ENCODE results near the gene STAG3.
"Not testable (repeated sequence)": the region's sequence is repeated elsewhere in the genome, so short reads cannot be mapped to it uniquely, and the experiment has no call there.

The STAG3 gene

DNA sequence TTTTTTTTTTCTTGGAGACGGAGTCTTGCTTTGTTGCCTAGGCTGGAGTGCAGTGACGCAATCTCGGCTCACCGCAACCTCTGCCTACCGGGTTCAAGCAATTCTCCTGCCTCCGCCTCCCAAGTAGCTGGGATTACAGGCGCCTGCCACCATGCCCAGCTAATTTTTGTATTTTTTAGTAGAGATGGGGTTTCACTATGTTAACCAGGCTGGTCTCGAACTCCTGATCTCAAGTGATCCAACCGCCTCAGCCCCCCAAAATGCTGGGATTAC is 69.1 kb downstream of the STAG3 start:
- DNase-seq (ENCODE audit: low read depth, low spot score): not testable (repeated sequence)

- peak; percentile 90 for DNase-seq (ENCODE audit: low read depth, low spot score)
Observed at GRCh38 chr7:100247152-100247757, 69.5 kb downstream of the STAG3 start.

DNA sequence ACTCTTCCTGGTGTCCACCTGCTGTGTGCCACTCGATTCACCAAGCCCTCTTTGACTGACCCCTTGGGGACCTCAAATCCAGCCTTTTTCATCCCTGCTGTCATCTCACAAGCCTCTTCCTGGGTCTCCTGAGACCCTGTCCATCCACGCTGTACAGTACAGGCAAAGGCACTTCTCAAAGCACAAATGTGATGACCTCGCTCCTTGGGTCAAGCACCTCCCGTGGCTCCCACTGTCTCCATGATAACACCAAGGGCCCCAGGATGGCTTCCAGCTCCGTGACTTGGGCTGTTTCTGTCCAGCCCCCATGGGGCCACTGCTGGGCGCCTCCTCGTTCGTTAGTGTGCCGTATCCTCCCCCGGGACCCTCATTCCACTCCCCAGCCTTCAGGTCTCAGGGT is 70.8 kb downstream of the STAG3 start:
- no peak for DNase-seq (ENCODE audit: low read depth, low spot score)

GRCh38 chr7:100257017-100257416 is 79.3 kb downstream of the STAG3 start:
- DNase-seq (ENCODE audit: low read depth, low spot score): no peak

GRCh38 chr7:100259984-100260383 is 82.3 kb downstream of the STAG3 start:
- not testable (repeated sequence) for DNase-seq (ENCODE audit: low read depth, low spot score)

- DNase-seq (ENCODE audit: low read depth, low spot score): not testable (repeated sequence)
Observed at GRCh38 chr7:100262896-100263295, 85.2 kb downstream of the STAG3 start.

All from ELF-1 (cell line).